Measurements from ENCODE around the gene SLC5A10.

Gene SLC5A10

DNA sequence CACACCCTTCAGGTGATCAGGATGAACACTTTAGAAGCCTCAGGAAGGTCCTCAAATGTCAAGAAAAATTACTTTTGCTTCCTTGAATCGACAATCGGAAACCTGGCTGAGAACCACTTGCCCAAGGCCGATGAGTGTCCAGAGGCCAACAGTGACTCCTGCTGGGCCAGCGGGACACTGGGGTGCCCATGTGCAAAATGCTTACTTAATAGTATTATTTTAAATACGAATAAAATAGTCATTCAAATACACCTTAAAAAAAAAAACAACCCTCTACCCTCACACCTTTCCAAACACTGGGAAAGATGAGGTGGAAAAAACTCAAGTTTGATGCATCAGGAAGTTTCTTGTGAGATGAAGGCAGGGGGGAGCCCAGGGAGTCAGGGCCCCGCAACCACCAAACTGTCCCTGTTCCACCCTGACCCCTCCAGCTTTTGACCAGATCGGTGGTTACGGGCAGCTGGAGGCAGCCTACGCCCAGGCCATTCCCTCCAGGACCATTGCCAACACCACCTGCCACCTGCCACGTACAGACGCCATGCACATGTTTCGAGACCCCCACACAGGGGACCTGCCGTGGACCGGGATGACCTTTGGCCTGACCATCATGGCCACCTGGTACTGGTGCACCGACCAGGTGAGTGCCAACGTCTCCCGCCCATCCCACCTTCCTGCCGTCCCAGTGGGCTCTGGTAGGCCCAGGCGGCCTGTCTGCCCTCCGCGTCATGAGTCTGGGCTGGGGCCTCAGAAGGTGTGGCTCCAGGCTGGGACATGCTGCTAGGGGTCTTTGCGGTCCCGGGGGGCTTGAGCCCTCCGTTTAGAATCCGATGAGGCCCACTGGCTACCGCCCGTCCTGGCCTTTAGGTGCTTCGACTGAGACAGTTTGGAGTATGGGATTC is 18.9 kb downstream of the SLC5A10 start:
- Histone ChIP-seq H3K9me3 (no peaks in the 10 kb centered on the region), H3K27ac (no peak overlapping the region), H3K27me3 (no peaks in the 10 kb centered on the region), H3K4me3 (no peak overlapping the region), H3K36me3 (peaks cover 0 to 20% (median 11%) of the 10 kb centered on the region in 3 donors), H3K4me1 (peaks cover 0 to 13% (median 6%) of the 10 kb centered on the region in 4 donors)
- no peak for DNase-seq
- intact Hi-C loops (cut with DNase I; ENCODE audit: low total_unique reads) = no loop called here
- no peak for TF ChIP-seq CTCF (IDR thresholded peaks at IDR 0.05)

- H3K4me3 ChIP-seq = no peak overlapping the region
- no peak for DNase-seq
- no peak overlapping the region for H3K27ac ChIP-seq
- peaks cover 0 to 30% (median 13%) of the 10 kb centered on the region in 3 donors for H3K36me3 ChIP-seq
- no peak for TF ChIP-seq CTCF (IDR thresholded peaks at IDR 0.05)
- intact Hi-C loops (cut with DNase I; ENCODE audit: low total_unique reads) = no loop called here
- peaks cover 0 to 11% (median 5%) of the 10 kb centered on the region in 4 donors for H3K4me1 ChIP-seq
- H3K27me3 ChIP-seq = no peaks in the 10 kb centered on the region
- H3K9me3 ChIP-seq = no peaks in the 10 kb centered on the region
These were observed 19.8 kb downstream of the SLC5A10 start for GRCh38 chr17:18971801-18972200.

GRCh38 chr17:18974407-18975149 is 22.6 kb downstream of the SLC5A10 start:
- H3K9me3 ChIP-seq = no peaks in the 10 kb centered on the region
- H3K4me1 ChIP-seq = no peaks in the 10 kb centered on the region
- peaks cover 15 to 57% (median 28%) of the 10 kb centered on the region in 3 donors for H3K36me3 ChIP-seq
- no peak for TF ChIP-seq CTCF (IDR thresholded peaks at IDR 0.05)
- DNase-seq = no peak
- no peak overlapping the region for H3K4me3 ChIP-seq
- no peaks in the 10 kb centered on the region for H3K27me3 ChIP-seq
- intact Hi-C loops (cut with DNase I; ENCODE audit: low total_unique reads) = no loop called here
- no peak overlapping the region for H3K27ac ChIP-seq

DNA sequence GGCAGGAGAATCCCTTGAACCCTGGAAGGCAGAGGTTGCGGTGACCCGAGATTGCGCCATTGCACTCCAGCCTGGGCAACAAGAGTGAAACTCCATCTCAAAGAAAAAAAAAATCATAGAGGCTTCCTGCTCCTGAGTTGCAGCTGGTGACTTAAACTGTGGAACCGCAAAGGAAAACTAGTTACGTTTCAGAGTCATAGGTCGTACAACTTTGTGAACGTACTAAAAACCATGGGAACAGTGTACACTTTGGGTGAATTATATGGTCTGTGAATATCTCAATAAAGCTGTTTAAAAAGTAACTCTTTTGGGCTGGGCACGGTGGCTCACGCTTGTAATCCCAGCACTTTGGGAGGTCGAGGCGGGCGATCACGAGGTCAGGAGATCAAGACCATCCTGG is 23.6 kb downstream of the SLC5A10 start:
- H3K27ac ChIP-seq = no peak overlapping the region

GRCh38 chr17:18976201-18976600 is 24.2 kb downstream of the SLC5A10 start:
- no peak for DNase-seq
- intact Hi-C loops (cut with DNase I; ENCODE audit: low total_unique reads) = no loop called here
- Histone ChIP-seq H3K4me3 (no peak overlapping the region), H3K9me3 (no peaks in the 10 kb centered on the region), H3K4me1 (no peaks in the 10 kb centered on the region), H3K27me3 (no peaks in the 10 kb centered on the region), H3K27ac (no peak overlapping the region), H3K36me3 (peaks cover 15 to 54% (median 24%) of the 10 kb centered on the region in 3 donors)
- no peak for TF ChIP-seq CTCF (IDR thresholded peaks at IDR 0.05)

More for the DNA sequence above, 23.6 kb downstream of the SLC5A10 start:
- intact Hi-C loops (cut with DNase I; ENCODE audit: low total_unique reads) = no loop called here
- no peak for TF ChIP-seq CTCF (IDR thresholded peaks at IDR 0.05)
- Histone ChIP-seq H3K9me3 (no peaks in the 10 kb centered on the region), H3K4me1 (no peaks in the 10 kb centered on the region), H3K27me3 (no peaks in the 10 kb centered on the region), H3K36me3 (peaks cover 15 to 59% (median 28%) of the 10 kb centered on the region in 3 donors), H3K4me3 (no peak overlapping the region)
- DNase-seq = no peak

All from tibial artery (tissue), 4 donors.